ENCODE measurements around the gene PPM1N.

Gene PPM1N

DNA sequence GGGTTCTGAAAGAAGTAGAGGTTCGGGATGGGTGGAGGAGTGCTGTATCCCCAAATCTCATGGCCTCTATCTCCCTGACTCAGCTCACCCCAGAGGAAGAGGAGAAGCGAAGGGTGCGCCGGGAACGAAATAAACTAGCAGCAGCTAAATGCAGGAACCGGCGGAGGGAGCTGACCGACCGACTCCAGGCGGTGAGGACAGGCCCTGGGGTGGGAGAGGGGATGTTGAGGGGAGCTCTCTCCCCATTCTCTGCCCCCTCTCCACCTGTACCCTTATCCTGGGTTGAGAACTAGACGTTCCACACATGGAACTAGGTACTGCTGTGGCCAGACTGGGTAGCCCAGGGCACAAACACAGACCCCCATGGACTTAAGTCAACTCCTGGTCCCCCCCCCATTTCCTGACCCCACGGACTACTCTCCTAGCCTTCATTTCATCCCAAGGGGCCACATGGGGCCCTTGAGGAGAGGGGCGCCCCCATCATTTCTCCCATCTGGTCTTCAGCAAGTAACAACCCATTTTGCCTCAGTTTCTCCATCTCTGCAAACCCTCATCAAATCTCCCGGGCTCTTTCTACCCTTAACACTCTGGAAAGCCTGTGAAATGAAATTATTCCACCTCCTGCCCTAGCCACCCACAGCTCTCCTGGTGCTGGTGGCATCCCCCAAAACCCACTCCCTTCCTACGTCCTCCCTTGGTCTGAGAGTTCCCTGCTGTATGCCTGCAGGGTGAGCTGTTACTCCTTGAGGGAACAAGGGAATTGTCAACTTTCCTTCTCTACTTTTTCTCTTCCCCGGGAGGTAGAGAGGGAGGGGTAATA is 26.9 kb upstream of the PPM1N start:
- no peak for DNase-seq (ENCODE audit: low read depth)

DNA sequence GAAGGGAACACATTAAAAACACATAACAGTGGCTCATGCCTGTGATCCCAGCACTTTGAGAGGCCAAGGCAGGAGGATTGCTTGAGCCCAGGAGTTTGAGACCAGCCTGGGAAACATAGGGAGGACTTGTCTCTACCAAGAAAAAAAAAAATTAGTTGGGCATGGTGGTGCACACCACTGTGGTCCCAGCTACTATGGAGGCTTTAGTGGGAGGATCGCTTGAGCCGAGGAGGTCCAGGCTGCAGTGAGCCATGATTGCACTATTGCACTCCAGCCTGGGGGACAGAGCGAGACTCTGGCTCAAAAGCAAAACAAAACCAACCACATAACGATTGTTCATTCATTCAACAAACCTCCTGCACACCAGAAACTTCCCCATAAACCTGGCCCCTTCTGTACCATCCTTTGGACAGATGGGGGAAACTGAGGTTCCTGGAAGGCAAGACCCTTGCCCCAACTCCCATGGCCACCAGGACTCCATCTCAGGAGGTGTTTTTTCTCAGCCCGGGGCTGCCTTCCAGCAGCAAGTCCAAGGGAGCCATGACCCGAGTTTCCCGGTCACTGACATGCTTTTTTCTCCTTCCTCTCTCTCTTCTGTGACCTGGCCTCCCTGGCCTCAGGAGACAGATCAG is 26.2 kb upstream of the PPM1N start:
- no peak for DNase-seq (ENCODE audit: low read depth)

DNA sequence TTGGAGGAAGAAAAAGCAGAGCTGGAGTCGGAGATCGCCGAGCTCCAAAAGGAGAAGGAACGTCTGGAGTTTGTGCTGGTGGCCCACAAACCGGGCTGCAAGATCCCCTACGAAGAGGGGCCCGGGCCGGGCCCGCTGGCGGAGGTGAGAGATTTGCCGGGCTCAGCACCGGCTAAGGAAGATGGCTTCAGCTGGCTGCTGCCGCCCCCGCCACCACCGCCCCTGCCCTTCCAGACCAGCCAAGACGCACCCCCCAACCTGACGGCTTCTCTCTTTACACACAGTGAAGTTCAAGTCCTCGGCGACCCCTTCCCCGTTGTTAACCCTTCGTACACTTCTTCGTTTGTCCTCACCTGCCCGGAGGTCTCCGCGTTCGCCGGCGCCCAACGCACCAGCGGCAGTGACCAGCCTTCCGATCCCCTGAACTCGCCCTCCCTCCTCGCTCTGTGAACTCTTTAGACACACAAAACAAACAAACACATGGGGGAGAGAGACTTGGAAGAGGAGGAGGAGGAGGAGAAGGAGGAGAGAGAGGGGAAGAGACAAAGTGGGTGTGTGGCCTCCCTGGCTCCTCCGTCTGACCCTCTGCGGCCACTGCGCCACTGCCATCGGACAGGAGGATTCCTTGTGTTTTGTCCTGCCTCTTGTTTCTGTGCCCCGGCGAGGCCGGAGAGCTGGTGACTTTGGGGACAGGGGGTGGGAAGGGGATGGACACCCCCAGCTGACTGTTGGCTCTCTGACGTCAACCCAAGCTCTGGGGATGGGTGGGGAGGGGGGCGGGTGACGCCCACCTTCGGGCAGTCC is 25.5 kb upstream of the PPM1N start:
- no peak for DNase-seq (ENCODE audit: low read depth)

DNA sequence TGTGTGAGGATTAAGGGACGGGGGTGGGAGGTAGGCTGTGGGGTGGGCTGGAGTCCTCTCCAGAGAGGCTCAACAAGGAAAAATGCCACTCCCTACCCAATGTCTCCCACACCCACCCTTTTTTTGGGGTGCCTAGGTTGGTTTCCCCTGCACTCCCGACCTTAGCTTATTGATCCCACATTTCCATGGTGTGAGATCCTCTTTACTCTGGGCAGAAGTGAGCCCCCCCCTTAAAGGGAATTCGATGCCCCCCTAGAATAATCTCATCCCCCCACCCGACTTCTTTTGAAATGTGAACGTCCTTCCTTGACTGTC is 24.9 kb upstream of the PPM1N start:
- DNase-seq (ENCODE audit: low read depth), result no peak

DNA sequence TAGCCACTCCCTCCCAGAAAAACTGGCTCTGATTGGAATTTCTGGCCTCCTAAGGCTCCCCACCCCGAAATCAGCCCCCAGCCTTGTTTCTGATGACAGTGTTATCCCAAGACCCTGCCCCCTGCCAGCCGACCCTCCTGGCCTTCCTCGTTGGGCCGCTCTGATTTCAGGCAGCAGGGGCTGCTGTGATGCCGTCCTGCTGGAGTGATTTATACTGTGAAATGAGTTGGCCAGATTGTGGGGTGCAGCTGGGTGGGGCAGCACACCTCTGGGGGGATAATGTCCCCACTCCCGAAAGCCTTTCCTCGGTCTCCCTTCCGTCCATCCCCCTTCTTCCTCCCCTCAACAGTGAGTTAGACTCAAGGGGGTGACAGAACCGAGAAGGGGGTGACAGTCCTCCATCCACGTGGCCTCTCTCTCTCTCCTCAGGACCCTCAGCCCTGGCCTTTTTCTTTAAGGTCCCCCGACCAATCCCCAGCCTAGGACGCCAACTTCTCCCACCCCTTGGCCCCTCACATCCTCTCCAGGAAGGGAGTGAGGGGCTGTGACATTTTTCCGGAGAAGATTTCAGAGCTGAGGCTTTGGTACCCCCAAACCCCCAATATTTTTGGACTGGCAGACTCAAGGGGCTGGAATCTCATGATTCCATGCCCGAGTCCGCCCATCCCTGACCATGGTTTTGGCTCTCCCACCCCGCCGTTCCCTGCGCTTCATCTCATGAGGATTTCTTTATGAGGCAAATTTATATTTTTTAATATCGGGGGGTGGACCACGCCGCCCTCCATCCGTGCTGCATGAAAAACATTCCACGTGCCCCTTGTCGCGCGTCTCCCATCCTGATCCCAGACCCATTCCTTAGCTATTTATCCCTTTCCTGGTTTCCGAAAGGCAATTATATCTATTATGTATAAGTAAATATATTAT is 24.3 kb upstream of the PPM1N start:
- DNase-seq (ENCODE audit: low read depth), result no peak

DNA sequence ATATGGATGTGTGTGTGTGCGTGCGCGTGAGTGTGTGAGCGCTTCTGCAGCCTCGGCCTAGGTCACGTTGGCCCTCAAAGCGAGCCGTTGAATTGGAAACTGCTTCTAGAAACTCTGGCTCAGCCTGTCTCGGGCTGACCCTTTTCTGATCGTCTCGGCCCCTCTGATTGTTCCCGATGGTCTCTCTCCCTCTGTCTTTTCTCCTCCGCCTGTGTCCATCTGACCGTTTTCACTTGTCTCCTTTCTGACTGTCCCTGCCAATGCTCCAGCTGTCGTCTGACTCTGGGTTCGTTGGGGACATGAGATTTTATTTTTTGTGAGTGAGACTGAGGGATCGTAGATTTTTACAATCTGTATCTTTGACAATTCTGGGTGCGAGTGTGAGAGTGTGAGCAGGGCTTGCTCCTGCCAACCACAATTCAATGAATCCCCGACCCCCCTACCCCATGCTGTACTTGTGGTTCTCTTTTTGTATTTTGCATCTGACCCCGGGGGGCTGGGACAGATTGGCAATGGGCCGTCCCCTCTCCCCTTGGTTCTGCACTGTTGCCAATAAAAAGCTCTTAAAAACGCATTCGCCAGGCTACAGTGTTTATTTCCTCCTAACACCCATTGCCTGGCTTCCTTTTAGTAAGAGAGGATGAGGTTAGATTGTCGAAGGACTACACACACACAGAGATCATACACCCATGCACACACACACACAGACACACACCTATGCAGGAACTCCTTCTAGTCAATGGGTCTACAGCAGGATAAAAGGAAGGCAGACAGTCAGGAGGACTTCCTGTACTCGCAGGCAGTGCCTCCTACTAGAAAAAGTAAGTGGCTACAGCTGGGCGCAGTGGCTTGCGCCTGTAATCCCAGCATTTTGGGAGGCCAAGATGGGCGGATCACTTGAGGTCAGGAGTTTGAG is 23.4 kb upstream of the PPM1N start:
- no peak for DNase-seq (ENCODE audit: low read depth)

DNA sequence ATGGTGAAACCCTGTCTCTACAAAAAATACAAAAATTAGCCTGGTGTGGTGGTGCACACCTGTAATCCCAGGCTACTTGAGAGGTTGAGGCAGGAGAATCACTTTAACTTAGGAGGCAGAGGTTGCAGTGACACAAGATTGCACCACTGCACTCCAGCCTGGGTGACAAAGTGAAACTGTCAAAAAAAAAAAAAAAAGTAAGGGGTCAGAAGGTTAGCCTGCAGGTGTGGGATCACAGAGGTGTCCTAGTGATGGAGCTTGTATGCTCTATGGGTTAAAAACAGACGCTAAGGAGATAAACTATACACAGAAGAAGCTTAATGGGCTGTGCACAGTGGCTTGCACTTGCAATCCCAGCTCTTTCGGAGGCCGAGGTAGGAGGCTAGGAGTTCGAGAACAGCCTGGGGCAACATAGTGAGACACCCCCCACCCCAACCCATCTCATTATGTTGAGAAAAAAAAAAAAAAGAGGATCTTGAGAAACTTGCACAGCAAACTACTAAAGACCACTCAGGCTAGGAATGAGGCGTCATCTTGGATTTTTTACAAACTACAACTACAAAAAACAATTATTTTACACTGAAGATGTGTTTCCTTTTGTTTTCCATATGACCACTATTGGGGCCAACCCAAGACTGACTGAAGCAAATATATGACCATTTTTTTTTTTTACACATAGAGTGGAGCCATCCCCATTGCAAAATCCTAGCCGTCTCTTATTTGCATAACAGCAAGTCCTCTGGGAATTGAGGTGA is 22.5 kb upstream of the PPM1N start:
- DNase-seq (ENCODE audit: low read depth), result no peak

DNA sequence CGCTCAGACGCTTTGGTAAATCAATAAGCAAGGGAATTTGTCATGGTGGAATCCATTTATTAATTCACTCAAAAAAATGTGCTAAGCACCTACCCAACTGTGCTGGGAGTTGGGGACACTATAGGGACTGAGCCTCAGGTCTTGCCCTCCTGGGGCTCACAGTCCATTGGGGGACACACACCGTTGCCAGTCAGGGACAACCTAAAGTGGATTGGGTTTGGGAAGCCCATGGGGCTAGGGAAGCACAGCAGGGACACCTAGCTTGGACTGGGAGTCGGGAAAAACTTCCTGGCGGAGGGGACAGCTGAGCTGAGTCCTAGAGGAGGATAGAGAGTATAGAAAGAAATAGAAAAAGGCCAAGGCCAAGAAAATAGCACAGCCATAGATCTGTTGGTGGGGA is 21.9 kb upstream of the PPM1N start:
- DNase-seq (ENCODE audit: low read depth), result no peak

DNA sequence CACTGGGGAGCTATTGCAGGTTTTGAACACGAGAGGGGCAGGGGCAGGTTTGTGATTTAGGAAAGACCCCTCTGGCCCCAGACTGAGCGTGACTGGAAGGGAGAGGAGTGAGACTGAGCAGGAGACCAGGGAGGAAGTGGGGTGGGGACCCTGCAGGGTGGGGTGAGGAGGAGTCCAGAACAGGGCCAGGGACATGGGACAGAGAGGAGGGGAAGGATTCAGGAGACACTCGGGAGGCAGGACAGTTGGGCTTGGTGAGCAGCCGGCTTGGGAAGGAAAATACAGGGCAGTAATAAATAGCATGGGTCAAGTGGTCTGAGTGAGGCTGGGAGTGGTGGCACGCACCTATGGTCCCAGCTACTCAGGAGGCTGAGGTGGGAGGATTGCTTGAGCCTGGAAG is 21.1 kb upstream of the PPM1N start:
- DNase-seq (ENCODE audit: low read depth), result no peak

DNA sequence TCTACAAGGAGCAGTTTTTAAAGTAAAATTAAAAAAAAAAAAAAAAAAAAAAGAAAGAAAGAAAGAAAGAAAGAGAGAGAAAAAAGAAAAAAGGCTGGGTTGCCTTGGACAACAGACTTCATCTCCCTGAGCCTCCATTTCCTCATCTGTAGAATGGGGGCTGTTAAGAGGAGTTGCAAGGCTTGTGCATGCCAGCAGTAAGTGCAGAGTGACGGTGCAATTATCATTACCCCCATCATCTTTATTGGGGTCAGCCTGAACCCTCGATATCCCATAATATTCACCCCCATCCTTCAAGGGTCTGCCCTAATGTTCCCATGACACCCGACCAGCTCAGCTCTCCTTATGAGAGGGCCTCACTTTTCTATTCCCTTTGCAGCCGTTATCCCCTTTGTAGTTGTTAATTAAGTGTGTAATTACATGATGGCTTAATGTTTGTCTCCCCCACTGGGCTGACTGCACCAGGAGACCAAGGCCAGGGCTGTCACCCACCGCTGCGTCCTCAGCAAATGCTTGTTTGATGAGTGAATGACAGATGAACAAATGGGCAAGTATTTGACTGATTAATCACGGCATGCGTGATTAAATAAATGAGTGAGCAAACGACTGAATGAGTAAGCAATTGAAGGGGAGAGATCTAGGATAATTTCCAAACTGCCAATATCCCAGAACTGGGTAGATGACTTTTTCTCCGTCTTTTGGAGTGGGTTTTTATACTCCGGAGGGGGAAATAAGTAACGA is 20.4 kb upstream of the PPM1N start:
- DNase-seq (ENCODE audit: low read depth), result no peak

DNA sequence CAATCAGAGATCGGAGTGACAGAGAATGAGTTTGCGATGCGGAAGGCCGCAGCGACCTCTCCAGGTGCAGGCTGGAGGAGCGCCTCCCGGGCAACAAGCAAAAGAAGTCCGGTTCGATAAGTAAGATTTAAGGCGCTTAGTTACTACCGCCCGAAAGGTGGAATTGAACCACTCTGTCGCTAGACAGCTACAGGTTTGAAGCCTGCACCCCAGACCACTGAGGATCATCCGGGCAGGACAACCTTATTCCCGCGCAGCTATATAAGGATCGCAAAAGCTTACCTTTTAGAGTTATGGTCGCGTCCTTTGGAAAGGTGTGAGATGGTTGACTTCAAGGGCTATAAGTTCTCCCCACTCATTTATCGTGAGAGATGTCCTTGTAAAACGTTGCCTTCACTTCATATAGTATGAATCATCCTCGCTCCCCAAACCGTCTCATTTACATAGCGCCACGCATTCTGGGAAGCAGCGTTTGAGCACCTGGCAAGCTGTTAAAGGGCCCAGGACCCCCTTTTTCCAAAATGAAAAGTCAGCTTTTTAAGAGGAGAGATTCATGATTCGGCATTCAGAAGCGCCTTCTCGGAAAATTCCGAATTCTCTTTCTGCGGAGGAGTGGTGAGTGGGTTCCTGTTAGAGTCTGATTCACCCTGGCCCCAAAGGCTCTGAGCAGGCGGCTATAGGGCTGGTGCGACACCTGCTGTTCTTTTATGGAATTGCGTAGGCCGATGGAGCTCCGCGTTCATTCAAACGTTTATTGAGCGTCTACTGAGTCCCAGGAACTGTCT is 19.6 kb upstream of the PPM1N start:
- DNase-seq (ENCODE audit: low read depth), result peak; percentile 82

DNA sequence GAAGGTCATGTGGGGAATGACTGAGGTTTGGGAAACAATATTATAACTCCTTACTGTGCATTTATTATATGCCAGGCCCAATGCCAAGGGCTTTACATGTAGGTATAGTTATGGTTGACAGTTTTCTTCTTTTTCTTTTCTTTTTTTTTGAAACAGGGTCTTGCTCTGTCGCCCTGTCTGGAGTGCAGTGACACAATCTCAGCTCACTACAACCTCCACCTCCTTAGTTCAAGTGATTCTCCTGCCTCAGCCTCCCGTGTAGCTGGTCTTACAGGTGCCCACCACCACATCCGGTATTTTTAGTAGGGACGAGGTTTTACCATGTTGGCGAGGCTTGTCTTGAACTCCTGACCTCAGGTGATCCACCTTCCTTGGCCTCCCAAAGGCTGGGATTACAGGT is 15.2 kb upstream of the PPM1N start:
- no peak for DNase-seq (ENCODE audit: low read depth)

DNA sequence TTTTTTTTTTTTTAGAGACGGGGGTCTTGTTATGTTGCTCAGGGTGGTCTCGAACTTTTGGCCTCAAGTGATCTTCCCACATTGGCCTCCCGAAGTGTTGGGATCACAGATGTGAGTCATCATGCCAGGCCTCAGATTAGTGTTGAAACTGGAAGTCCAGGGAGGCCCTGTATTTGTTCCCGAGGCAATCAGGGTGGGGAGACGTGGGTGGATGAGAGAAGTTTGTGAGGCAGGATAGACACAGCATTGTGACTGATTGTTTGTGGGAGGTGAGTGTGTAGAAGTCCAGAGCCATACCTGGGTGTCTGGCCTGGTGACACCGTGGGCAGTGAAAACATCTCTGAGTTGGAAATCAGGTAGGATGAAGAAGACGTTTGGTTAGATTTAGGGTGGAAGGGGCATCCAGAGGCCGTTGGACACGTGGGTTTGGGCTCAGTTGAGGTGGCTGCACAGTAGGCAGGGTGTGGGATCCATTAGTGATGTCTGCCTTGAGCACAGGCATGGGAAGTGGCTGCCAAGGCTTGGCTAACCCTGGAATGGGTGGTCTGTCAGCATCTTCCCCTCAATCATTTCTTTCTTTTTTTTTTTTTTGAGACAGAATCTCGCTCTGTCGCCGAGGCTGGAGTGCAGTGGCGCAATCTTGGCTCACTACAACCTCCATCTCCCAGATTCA is 13.8 kb upstream of the PPM1N start:
- DNase-seq (ENCODE audit: low read depth), result no peak

DNA sequence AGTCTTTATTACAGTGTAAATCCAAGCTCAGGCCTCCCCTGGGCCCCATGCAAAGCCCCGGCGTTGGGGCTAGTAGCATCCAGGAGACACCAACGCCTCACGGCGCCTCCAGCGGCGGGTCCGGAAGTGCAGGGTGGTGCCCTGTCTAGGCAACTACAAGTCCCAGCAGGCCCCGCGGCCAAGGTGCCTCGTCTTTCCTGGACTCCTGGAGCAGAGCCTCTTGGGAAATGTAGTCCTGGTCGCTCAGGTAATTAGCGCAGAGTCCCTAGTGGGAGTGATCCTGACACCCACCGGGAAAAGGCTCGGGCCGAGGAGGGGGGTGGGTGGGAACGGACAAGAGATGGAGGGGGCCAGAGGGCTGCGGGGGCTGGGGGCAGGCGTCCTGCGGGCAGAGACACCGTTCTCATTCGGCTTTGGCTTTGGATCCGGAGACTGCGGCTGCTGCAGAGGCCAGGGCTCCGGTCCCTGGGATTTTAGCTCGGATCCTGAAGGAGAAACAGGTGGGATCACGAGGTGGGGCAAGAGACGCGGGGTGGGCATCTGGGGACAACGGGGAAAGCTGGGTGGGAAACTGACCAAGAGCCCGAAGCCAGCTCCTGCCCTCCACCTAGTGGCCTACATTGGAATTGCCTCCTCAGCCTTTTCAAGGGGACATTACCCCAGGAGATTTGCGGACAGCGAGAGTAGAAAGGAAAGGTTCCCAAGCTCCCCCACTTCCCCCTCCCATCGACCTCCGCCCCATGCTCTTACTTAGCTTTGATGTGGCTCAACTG is 12.8 kb upstream of the PPM1N start:
- peak; percentile 96 for DNase-seq (ENCODE audit: low read depth)

DNA sequence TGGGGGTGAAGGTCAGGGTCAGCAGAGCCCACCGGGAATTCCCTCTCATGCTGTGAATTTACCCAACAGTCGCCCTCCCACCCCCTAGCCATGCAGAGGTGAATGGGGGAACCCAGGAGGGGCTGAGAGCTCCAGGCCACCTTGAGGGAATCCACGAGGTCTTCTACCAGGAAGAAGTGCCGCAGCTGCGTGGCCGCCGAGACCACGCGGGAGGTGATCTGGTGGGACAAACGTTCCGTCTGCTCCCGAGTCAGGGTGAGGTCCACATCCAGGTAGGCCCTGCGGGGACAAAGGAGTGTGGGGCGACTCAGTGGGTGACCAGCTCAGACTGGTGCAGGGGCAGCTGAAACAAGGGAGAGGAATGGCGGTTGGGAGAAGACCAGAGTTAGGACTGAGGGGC is 9.5 kb upstream of the PPM1N start:
- DNase-seq (ENCODE audit: low read depth), result no peak

DNA sequence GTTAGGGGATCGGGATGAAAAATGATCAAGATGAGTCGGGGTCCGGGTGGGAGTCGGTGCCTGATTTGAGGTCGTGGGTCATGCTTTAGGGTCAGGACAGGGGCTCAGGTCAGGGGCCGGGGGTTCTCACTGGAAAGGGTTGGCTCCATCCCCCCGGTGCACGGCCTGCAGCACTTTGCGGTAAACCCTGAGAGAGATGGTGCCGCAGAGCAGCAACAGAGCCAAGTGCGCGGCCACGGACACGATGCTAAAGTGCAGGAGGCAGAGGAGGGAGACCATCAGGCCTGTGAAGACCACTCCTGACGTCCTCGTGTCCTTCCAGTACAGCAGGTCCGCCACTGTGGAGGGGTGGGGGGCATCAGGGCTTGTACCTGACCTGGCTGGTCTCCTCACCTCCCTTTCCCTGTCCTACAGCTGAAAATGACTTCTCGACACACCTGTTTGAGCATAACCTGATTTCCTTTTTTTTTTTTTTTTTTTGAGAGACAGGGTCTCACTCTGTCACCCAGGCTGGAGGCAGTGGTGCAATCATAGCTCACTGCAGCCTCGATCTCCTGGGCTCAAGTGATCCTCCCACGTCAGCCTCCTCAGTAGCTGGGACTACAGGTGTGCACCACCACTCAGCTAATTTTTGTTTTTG is 8.9 kb upstream of the PPM1N start:
- DNase-seq (ENCODE audit: low read depth), result no peak

DNA sequence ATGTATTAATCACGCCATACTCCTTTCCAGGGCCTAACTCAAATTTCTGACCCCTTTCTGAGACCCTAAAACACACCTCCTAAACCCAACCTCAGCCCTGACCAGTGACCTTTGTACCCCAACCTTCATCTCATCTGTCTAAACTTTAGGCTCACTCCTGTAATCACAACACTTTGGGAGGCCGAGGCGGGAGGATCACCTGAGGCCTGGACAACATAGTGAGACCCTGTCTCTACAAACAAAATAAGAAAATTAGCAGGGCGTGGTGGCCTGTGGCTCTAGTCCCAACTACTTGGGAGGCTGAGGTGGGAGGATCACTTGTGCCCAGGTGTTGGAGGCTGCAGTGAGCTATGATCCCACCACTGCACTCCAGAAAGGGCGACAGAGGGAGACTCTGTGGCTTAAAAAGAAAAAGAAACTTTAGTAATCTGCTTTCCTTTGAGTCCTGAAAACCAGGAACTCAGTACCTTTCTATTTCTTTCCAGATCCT is 6.1 kb upstream of the PPM1N start:
- no peak for DNase-seq (ENCODE audit: low read depth)

Data from activated gamma-delta T cell treated with anti-CD3 and anti-CD28 coated beads, Interleukin-2, amount 50 U/mL, for 16 hours (primary cell).